ENCODE data around the gene NAALADL2.
"Not testable (repeated sequence)": the region's sequence is repeated elsewhere in the genome, so short reads cannot be mapped to it uniquely, and the experiment has no call there.

NAALADL2 gene

GRCh38 chr3:175484666-175485065 is 625.5 kb downstream of the NAALADL2 start:
- no peak for DNase-seq (ENCODE audit: low spot score)

- no peak for DNase-seq (ENCODE audit: low spot score)
These were observed 626.3 kb downstream of the NAALADL2 start for GRCh38 chr3:175485436-175485835.

GRCh38 chr3:175486255-175486654 is 627.1 kb downstream of the NAALADL2 start:
- no peak for DNase-seq (ENCODE audit: low spot score)

GRCh38 chr3:175489406-175489805 is 630.3 kb downstream of the NAALADL2 start:
- DNase-seq (ENCODE audit: low spot score), result no peak

- no peak for DNase-seq (ENCODE audit: low spot score)
These were observed 634.2 kb downstream of the NAALADL2 start for GRCh38 chr3:175493301-175493700.

GRCh38 chr3:175495331-175495730 is 636.2 kb downstream of the NAALADL2 start:
- DNase-seq (ENCODE audit: low spot score), result no peak

- no peak for DNase-seq (ENCODE audit: low spot score)
These were observed 643.0 kb downstream of the NAALADL2 start for GRCh38 chr3:175502155-175502554.

- no peak for DNase-seq (ENCODE audit: low spot score)
These were observed 652.2 kb downstream of the NAALADL2 start for GRCh38 chr3:175511219-175511785.

GRCh38 chr3:175512700-175513099 is 653.6 kb downstream of the NAALADL2 start:
- DNase-seq (ENCODE audit: low spot score), result peak; percentile 90

- no peak for DNase-seq (ENCODE audit: low spot score)
These were observed 659.3 kb downstream of the NAALADL2 start for GRCh38 chr3:175518459-175518858.

- DNase-seq (ENCODE audit: low spot score), result no peak
These were observed 662.3 kb downstream of the NAALADL2 start for GRCh38 chr3:175521406-175521805.

GRCh38 chr3:175526191-175526590 is 667.1 kb downstream of the NAALADL2 start:
- no peak for DNase-seq (ENCODE audit: low spot score)

GRCh38 chr3:175526609-175527280 is 667.6 kb downstream of the NAALADL2 start:
- no peak for DNase-seq (ENCODE audit: low spot score)

- not testable (repeated sequence) for DNase-seq (ENCODE audit: low spot score)
These were observed 669.6 kb downstream of the NAALADL2 start for GRCh38 chr3:175528693-175529092.

- no peak for DNase-seq (ENCODE audit: low spot score)
These were observed 676.2 kb downstream of the NAALADL2 start for GRCh38 chr3:175535351-175535750.

- DNase-seq (ENCODE audit: low spot score), result no peak
These were observed 687.0 kb downstream of the NAALADL2 start for GRCh38 chr3:175546115-175546514.

- DNase-seq (ENCODE audit: low spot score), result no peak
These were observed 693.8 kb downstream of the NAALADL2 start for GRCh38 chr3:175552929-175553328.

GRCh38 chr3:175554801-175555200 is 695.7 kb downstream of the NAALADL2 start:
- no peak for DNase-seq (ENCODE audit: low spot score)

- no peak for DNase-seq (ENCODE audit: low spot score)
These were observed 699.1 kb downstream of the NAALADL2 start for GRCh38 chr3:175558261-175558660.

- no peak for DNase-seq (ENCODE audit: low spot score)
These were observed 705.2 kb downstream of the NAALADL2 start for GRCh38 chr3:175564363-175564762.

GRCh38 chr3:175571096-175571495 is 712.0 kb downstream of the NAALADL2 start:
- no peak for DNase-seq (ENCODE audit: low spot score)

GRCh38 chr3:175573226-175573625 is 714.1 kb downstream of the NAALADL2 start:
- DNase-seq (ENCODE audit: low spot score), result no peak

GRCh38 chr3:175580318-175580717 is 721.2 kb downstream of the NAALADL2 start:
- DNase-seq (ENCODE audit: low spot score), result no peak

- no peak for DNase-seq (ENCODE audit: low spot score)
These were observed 726.8 kb downstream of the NAALADL2 start for GRCh38 chr3:175585898-175586297.
